ENCODE data around the gene ARHGAP28.
"Not testable (repeated sequence)": the region's sequence is repeated elsewhere in the genome, so short reads cannot be mapped to it uniquely, and the experiment has no call there.

The ARHGAP28 gene

DNA sequence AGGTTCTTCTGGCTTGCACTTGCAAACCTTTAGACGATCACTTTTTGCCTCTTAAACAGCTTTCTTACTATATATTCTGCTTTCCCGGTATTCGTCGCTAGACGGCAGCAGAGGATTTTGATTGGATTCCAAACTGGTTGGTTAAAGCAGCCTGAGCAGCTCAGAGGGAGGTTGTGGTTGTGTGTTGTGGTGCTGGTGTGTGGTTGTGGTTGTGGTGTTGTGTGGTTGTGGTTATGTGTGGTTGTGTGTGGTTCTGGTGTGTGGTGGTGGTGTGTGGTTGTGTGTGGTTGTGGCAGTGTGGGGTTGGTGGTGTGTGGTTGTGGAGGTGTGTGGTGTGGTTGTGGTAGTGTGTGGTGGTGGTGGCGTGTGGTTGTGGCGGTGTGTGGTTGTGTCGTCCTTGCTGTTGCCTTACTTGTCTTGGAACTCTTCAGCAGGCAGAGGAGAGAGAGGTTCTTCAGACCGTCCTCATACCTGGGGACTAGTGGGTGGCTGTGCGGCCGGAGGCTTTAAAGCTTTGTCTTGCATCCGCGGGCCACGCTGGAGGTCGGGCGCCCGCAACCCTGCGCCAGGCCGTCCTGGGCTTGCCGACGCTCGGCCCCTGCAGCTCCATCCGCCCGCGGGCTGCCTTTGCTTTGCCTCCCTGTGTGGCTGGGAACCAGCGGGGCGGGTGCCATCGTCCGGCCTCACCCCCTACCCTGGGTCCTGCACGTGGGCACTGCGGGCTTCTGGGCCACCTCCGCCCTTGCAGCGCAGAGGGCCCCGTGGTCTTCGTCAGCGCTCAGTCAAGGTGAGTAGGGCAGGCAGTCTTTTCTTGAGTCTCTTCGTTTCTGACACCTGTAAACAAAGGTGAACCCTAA, 190.8 kb downstream of the ARHGAP28 start:
- DNase-seq (ENCODE audit: low read depth in 2 of 2, low spot score in 1 of 2) = no peak

DNA sequence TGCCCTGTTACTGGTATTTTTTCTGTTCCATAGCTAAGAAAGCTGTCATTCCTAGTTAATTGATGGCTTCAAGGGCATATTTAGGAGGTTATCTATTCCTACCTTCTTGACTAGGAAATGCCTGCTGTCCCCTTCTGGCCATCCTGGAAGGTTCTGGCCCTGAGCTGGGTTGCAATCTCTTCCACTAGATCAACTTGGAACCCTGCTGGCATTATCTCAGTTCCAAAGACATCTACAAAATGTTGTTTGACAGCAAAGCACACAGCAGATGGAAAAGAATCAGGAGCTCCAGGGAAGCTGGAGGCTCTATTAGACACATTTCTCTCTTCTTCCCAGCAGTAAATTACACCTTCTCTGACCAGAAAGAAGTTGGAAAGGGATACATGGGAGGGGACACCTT, 192.1 kb downstream of the ARHGAP28 start:
- no peak for DNase-seq (ENCODE audit: low read depth in 2 of 2, low spot score in 1 of 2)

DNA sequence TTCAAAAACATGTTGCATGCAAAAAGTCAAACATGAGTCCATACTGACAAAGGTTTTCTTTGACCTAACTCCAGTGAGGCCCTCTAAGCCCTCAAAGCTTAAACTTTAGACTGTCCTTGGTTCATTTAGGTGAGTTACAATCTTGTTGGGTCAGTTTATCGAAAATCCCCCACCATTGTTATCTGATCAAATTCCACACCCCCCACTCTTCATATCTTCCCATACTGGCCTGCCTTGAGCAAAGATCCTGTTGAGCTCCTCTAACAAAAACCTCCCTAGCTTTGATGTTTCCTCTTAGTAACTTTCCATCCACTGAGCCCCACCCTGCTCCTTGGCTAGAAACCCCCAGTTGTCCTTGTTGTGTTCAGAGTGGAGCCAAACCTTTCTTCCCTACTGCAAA, 193.7 kb downstream of the ARHGAP28 start:
- no peak for DNase-seq (ENCODE audit: low read depth in 2 of 2, low spot score in 1 of 2)

DNA sequence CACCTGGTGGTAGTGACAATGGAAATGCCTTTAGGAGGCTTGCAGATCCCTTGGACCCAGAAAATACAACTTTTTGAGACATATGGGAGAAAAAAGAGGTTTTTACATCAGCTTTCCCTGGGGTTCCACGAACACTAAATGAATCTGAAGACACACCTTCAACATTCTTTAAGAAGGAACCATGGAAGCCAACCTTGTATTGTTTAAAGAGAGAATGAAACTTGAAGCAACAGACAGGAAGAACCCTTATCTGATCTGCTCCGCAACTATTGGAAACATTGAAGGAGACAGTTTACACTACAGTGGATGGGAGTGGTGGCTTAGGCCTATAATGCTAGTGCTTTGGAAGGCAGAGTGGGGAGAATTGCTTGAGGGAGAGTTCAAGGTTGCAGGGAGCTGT, 197.6 kb downstream of the ARHGAP28 start:
- DNase-seq (ENCODE audit: low read depth in 2 of 2, low spot score in 1 of 2) = no peak

DNA sequence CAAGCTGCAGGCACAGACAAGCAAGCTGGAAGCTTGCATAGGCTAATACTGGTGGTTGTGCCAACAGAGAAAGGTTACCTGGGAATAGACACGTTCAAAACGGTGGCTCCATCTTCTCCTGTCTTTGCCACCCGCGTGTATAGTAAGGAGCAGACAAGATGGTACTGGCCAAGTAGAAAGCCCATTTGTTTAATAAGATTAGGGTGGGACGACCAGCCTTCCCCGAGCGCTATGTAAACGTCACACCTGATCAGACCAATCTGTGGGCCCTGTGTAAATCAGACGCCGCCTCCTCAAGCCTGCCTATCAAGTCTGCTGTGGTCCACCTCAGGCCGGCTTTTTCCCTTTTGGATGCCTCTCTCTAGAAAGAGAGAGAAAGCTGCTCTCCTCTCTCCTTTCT, 198.8 kb downstream of the ARHGAP28 start:
- no peak for DNase-seq (ENCODE audit: low read depth in 2 of 2, low spot score in 1 of 2)

DNA sequence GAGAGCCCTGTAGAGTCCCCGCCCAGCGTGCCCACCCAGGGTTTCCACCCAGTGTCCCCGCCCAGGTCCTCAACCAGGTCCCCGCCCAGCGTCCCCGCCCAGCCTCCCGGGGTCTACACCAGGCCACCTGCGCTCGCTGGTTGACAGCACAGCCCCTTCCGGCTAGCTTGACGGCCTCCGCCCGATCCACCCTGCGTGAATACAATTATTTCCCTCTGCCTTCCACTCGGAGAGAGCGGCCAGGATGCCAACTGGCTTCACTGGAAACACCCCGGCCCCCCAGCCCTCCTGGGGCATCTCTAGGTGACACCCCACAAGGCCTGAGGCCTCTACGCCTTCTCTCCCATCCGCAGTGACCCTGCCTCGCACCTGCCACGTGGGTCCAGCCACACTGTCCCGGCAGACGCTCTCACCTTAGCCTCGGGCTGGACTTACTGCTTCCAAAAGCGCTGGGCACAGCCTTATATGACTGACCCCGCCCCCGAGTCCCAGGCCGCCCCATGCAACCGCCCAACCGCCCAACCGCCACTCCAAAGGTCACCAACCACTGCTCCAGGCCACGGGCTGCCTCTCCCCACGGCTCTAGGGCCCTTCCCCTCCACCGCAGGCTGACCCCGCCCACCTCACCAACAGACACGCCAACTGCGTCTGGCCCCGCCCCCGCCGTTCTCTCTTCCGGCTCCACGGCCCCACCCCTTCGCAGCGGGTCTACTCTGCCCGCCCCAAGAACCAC, 200.0 kb downstream of the ARHGAP28 start:
- DNase-seq (ENCODE audit: low read depth in 2 of 2, low spot score in 1 of 2) = no peak

DNA sequence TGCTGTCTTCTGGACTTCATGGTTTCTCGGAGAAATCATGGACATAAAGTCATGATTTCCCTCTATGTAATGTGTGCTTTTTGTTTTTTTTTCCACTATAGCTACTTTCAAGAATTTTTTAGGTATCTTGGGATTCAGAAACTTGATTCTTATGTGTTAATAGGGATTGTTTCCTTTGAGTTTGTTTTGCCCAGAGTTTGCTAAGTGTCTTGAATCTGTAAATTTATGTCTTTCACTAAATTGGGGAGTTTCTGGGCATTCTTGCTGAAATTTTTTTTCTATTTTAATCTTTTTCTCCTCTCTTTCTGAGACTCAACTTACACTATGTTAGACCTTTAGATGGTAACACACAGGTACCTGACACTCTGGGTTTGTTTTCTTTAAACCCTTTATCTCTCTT, 205.3 kb downstream of the ARHGAP28 start:
- no peak for DNase-seq (ENCODE audit: low read depth in 2 of 2, low spot score in 1 of 2)

DNA sequence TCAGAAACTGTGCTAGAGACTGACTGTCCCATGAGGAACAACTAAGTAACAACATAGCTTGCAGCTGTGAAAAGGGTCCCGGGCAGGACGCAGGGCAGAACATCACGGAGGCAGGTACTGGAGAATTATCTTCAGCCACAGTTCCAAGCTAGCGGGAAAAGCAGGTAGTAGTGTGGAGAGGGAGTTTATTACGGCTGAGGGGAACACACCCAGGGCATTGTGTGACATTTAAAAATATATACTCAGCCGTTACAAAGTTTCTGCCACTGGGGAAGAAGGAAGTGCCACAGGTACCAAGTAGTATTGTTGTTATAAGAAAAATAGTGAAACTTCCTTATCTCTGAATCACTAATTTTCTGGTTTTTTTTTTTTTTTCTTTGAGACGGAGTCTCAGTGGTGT, 208.5 kb downstream of the ARHGAP28 start:
- no peak for DNase-seq (ENCODE audit: low read depth in 2 of 2, low spot score in 1 of 2)

DNA sequence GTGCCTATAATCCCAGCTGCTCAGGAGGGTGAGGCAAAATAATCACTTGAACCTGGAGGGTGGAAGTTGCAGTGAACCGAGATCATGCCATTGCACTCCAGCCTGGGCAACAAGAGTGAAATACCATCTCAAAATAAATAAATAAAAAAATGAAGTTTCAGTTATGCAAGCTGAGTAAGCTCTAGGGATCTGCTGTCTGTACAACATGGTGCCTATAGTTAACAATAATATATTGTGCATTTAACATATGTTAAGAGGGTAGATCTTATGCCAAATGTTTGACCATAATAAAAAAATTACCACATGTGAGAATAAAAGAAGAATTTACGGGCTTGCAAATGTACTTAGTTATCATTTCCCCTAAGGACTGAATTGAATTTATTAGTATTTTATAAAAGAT, 208.9 kb downstream of the ARHGAP28 start:
- DNase-seq (ENCODE audit: low read depth in 2 of 2, low spot score in 1 of 2) = not testable (repeated sequence)

DNA sequence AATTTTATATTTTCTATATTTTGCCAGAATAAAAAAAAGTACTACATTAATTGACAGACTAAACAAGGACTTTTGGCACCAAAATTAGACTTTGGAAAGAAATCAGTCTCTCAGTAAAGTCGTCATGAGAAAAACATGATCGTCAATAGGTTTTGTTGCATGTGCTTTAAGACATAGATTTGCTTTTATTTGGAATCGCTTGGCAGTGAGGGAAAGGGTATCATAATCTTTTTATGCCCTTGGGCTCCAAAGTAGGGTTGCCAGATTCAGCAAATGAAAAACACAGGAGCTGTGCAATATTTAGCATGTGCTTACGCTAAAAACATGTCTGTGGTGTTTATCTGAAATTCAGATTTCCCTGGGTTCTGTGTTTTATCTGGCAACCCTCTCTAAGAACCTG, 210.5 kb downstream of the ARHGAP28 start:
- DNase-seq (ENCODE audit: low read depth in 2 of 2, low spot score in 1 of 2) = no peak

DNA sequence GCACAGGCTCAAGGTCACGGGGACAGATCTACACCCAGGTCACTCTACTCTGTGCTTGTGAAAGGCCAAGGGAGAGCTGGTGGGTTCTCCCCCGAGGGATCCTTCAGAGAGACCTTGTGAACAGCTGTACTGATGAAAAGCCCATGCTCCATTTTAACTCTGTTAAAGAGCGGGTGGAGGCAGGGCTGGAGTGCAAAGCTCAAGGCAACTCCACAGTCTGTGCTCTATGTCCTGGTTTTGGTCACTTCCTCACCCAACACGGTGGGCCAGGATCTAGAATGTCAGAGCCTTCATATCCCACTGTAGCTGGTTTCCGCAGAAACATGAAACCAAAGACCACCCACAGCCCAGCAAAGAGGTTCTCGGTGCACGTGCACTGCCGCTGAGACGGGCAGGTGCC, 210.9 kb downstream of the ARHGAP28 start:
- DNase-seq (ENCODE audit: low read depth in 2 of 2, low spot score in 1 of 2) = no peak

DNA sequence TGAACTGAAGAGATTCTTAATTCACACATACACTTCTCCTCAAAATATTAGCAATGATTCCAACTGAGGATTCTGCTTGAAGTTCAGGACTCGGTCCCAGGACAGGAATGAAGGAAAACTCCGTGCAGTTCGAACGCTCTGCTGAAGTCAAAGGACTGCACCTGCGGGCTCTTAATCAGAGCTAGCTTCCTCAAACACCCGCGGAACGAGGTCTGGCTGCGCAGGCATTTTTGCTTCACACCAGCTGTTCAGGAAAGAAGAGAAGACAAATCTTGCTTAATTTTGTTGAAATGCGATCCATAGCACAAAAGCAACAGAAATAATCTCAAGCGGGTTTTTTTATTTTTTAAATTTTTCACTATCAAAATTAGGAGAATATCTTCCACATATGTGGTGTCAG, 212.5 kb downstream of the ARHGAP28 start:
- no peak for DNase-seq (ENCODE audit: low read depth in 2 of 2, low spot score in 1 of 2)

DNA sequence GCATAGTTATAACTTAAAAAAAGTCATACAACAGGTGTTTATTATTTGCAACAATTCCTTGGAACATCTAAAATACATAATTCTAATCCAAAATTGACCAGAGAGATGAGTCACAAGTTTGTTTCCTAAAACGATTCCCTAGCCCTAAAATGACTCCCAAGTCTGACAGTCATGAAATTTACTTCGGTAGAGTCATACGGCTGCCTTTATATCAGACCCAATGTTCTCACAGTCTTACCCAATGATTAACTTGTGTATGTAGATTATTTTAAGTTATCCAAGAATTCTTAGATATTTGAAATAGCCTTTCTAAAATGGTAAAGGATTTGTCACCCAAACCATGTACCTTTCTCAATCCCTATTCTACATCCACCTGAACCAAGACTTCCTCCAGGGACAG, 213.2 kb downstream of the ARHGAP28 start:
- no peak for DNase-seq (ENCODE audit: low read depth in 2 of 2, low spot score in 1 of 2)

DNA sequence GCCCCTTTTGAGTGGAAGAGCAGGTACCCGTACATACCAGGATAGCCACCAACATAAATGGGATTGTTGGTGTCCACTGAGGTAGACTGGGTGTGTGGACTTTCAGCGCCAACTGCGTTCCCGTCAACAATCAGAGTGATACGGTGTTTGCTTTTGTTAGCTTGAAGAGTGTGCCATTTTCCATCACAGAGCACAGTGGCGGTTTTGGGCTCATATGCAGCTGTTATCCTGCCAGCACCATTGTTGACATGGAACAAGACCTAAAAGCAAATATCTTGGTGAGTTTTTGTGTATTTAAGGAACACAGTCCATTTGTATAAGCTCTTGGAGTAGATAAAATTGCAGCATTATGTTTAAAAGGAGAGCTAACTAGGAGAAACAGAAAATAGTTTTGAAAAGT, 213.6 kb downstream of the ARHGAP28 start:
- DNase-seq (ENCODE audit: low read depth in 2 of 2, low spot score in 1 of 2) = no peak

DNA sequence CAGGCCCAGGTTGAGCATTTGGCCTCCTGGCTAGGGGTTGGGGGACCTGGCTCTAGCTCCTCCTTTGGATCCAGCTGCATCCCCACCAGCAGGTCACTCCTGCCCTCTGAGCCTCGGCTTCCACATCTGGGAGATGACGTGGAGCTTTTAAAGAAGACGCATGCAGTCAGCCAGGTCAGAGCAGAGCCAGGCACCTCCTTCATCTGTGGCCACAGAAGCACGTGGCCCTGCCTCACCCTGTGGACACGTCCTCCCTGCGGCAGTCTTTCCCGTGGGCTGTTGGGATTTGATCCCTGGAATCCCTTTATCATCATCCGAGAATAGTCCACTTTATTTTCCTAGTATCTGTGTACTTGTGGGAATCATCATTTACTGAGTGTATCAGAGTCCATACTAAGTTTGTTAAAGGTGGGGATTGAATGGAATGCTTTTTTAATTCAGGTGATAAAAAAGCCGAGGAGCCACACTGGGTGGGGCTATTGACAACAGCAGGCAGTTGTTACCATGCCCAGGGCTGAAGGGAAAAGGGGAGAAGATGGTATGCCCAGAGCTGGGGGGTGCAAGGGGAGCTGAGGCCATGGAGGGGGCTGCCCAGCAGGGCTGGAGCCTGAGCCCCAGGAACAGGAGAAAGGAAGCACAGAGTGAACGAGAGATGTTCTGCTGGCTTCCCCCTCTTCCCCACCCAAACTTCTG, 218.0 kb downstream of the ARHGAP28 start:
- no peak for DNase-seq (ENCODE audit: low read depth in 2 of 2, low spot score in 1 of 2)

DNA sequence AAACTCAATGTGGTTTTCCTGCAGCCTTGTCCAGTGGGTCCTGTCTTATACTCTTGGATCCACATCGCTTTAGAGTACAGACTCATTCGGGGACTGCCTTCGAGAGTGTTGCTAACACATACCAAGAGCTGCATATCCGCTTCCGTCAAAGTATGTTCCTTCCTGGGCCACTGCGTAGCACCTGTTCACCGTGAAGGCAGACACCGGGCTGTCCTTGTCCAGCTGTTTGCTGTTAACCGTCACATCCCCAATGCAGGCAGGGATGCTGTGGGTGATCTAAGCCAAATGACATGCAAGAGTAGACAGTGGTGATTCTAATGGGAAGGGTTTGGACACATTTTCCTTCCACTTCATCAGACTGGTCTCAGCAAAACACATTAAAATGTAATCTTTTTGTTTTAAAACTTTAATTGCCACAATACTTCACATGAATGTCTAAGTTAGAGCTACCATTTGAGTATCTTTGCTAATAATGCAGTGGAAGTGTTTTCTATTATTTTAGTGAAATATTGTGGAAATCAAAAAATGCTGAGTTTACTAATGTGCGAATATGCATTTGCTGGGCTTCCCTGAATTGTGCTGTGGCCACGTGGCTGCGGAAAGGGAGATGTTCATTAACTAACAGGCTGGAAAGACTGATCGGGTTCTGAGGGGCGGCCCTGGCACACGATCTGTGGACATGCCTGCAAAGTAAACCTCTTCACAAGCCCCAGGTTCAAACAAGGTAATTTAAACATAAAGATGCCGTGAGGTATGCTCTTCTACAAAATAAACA, 219.0 kb downstream of the ARHGAP28 start:
- DNase-seq (ENCODE audit: low read depth in 2 of 2, low spot score in 1 of 2) = no peak

DNA sequence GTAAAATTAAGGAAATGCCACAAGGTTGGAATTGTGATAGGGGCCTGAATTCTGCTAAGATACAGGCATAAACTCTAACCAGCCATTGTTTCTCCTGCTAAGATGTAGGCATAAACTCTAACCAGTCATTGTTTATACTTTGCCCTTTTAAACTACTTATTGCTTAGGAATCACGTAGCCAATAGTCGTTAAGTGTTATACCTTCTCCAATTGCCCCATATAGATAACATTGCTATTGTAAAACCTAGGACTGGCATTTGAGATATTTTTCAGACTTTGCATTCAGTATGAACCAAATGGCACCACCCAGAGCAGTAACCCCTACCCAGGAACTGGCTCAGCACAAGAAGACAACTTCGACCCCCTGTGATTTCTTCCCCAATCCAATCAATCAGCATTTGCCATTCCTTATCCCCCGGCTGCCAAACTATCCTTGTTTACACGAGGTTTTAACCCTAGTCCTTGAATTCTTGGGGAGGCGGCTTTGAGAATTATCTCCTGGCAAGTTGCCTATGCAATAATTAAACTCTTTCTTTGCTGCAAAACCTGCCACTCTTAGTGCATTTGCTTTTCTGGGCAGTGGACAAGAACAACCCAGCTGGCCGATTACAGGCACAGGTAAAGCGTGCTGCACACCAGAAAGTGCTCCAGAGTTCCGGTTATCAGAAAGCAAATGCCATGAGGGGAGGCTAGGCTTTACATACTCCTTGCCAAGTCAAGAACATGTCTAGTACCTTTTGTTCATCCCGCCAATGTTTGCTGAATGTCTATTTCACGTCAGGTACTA, 220.5 kb downstream of the ARHGAP28 start:
- DNase-seq (ENCODE audit: low read depth in 2 of 2, low spot score in 1 of 2) = no peak

DNA sequence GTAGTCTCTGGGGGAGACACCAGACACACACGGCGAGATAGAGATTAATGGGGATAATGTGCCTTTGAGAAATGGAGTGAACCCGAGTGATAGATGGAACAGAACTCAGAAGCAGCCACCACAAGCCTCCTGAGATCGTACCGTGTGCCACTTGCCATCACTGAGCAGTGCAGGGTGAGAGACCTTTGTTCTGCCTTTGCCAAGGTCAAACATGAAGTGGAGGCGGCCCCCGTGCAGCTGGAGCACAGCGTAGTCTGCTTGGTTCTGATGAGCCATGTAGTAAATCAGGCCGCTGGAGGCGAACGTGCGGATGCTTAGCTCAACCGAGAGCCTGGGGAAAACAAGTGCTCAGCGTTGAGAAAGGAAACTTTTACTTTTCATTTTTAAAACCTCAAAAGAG, 221.1 kb downstream of the ARHGAP28 start:
- DNase-seq (ENCODE audit: low read depth in 2 of 2, low spot score in 1 of 2) = no peak

DNA sequence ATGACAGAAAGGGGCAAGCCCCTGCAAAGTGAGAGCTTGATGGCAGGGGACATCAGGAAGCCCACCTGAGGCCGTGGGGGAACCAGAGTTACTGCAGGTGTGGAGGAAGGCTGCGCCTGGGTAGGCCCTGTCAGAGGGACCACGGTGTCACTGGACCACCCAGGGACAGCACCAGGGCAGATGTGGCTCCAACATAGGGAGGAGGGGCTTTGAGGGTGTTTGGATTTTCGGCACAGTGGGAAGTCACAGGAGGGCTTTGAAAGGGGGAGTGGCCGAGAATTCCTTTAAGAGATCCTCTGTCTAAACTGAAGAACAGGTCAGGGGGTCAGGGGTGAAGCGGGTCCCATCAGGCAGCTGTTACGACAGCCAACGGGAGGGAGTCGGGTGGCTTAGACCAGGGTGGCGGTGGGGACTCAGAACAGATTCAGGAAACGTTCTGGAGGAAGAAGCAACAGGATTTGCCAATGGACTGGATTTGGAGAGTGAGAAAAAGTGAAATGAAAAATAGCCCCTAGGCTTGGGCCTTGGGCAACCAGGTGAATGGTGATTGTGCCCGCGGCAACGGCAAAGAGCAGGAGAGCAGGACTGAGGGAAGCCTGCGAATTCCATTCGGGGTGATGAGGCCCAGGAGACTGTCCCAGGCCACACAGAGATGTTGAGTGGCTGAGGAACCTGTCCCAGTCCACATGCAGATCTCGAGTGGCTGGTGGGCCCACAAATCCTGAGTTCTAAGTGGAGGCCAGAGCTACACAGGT, 222.0 kb downstream of the ARHGAP28 start:
- no peak for DNase-seq (ENCODE audit: low read depth in 2 of 2, low spot score in 1 of 2)

DNA sequence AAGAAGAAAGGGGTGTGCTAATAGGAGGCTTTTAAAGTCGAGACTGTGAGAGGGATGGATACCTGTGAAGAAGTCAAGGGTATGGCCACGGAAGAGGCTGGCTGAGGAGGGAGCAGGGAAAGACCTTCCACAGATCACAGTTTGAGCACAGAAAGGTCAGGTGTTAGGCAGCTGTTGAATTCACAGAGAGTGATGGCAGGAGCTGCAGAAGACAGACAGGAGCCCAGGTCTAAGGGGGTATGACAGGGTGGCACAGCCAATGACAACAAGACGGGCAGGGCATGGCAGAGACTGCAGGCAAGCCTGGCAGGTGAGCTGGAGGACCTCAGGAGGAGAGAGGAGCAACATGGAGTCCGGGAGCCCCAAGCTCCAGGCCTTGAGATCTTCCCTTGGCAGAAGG, 225.0 kb downstream of the ARHGAP28 start:
- DNase-seq (ENCODE audit: low read depth in 2 of 2, low spot score in 1 of 2) = no peak

Data from stimulated activated CD8-positive, alpha-beta memory T cell treated with anti-CD3 and anti-CD28 coated beads, Interleukin-4, amount 100 ng/mL, for 1 hour (primary cell).